IPS DF 6.9 (cell line): Measurements from ENCODE around the gene CCDC9B.

ENCODE experiments used
- DNase-seq: peaks from one replicate; pipeline ENCODE4 v3.0.0-alpha.2; 2013; ENCODE audit warnings: low read depth, low spot score
- H3K27ac ChIP-seq: one replicate; pipeline ENCODE4 v1.5.1; 2013; ENCODE audit warnings: low read length, control low read depth
- H3K27me3 ChIP-seq: 2 replicates; pipeline ENCODE4 v1.6.1; 2013; ENCODE audit warnings: mild to moderate bottlenecking, low read length; ENCODE audit not compliant: control insufficient read depth, insufficient read depth
- H3K36me3 ChIP-seq: 2 replicates; pipeline ENCODE4 v1.6.1; 2013; ENCODE audit warnings: low read length; ENCODE audit not compliant: control insufficient read depth, insufficient read depth
- H3K4me1 ChIP-seq: 2 replicates; pipeline ENCODE4 v1.6.1; 2013; ENCODE audit warnings: low read length; ENCODE audit not compliant: control insufficient read depth, insufficient read depth
- H3K4me3 ChIP-seq: 2 replicates; pipeline ENCODE4 v1.5.1; 2013; ENCODE audit warnings: mild to moderate bottlenecking, low read length
- H3K9me3 ChIP-seq: 2 replicates; pipeline ENCODE4 v1.6.1; 2013; ENCODE audit warnings: low read length, inconsistent platforms; ENCODE audit not compliant: control insufficient read depth, insufficient read depth
- WGBS: extraction: QIAGEN DNeasy Blood & Tissue Kit; methylation state at CpG from one replicate; pipeline ENCODE4 v1.1.7; 2013; ENCODE audit warnings: mixed read lengths, missing lambda C conversion rate; ENCODE audit not compliant: insufficient read length, insufficient coverage; 5-methylcytosine and 5-hydroxymethylcytosine counted together

The CCDC9B gene

GRCh38 chr15:40316931-40317330 is 23.8 kb downstream of the CCDC9B start:
- H3K4me3 ChIP-seq = no peak overlapping the region
- no peak for DNase-seq
- H3K27ac ChIP-seq = no peak overlapping the region
- H3K9me3 ChIP-seq = no peaks in the 10 kb centered on the region
- WGBS = no CpG with 5 or more reads among the region's 3 CpGs
- no peaks in the 10 kb centered on the region for H3K27me3 ChIP-seq
- H3K4me1 ChIP-seq = no peaks in the 10 kb centered on the region
- no peaks in the 10 kb centered on the region for H3K36me3 ChIP-seq

GRCh38 chr15:40314723-40315276 is 25.9 kb downstream of the CCDC9B start:
- Histone ChIP-seq H3K4me3 (no peak overlapping the region), H3K36me3 (no peaks in the 10 kb centered on the region), H3K4me1 (no peaks in the 10 kb centered on the region), H3K27me3 (no peaks in the 10 kb centered on the region), H3K27ac (no peak overlapping the region), H3K9me3 (no peaks in the 10 kb centered on the region)
- DNase-seq = no peak
- no CpG with 5 or more reads among the region's 4 CpGs for WGBS

GRCh38 chr15:40313531-40314398 is 27.0 kb downstream of the CCDC9B start:
- no peaks in the 10 kb centered on the region for H3K9me3 ChIP-seq
- H3K4me3 ChIP-seq = no peak overlapping the region
- peaks cover 6% of the 10 kb centered on the region for H3K4me1 ChIP-seq
- WGBS = no CpG with 5 or more reads among the region's 10 CpGs
- H3K36me3 ChIP-seq = no peaks in the 10 kb centered on the region
- no peaks in the 10 kb centered on the region for H3K27me3 ChIP-seq
- DNase-seq = no peak
- H3K27ac ChIP-seq = no peak overlapping the region

GRCh38 chr15:40312370-40313158 is 28.2 kb downstream of the CCDC9B start:
- no CpG with 5 or more reads among the region's 10 CpGs for WGBS
- peaks cover 10% of the 10 kb centered on the region for H3K4me1 ChIP-seq
- no peaks in the 10 kb centered on the region for H3K36me3 ChIP-seq
- H3K9me3 ChIP-seq = no peaks in the 10 kb centered on the region
- H3K27me3 ChIP-seq = no peaks in the 10 kb centered on the region
- DNase-seq = no peak
- no peak overlapping the region for H3K4me3 ChIP-seq
- no peak overlapping the region for H3K27ac ChIP-seq

GRCh38 chr15:40310993-40311392 is 29.7 kb downstream of the CCDC9B start:
- no CpG with 5 or more reads among the region's 3 CpGs for WGBS
- Histone ChIP-seq H3K27ac (no peak overlapping the region), H3K27me3 (no peaks in the 10 kb centered on the region)

GRCh38 chr15:40310001-40310959 is 30.5 kb downstream of the CCDC9B start:
- no CpG with 5 or more reads among the region's 4 CpGs for WGBS
- Histone ChIP-seq H3K4me1 (peaks cover 18% of the 10 kb centered on the region), H3K27me3 (no peaks in the 10 kb centered on the region), H3K27ac (no peak overlapping the region), H3K36me3 (no peaks in the 10 kb centered on the region), H3K4me3 (no peak overlapping the region), H3K9me3 (no peaks in the 10 kb centered on the region)
- peak; percentile 58 for DNase-seq

More at GRCh38 chr15:40310993-40311392, 29.7 kb downstream of the CCDC9B start:
- Histone ChIP-seq H3K9me3 (no peaks in the 10 kb centered on the region), H3K36me3 (no peaks in the 10 kb centered on the region), H3K4me1 (peaks cover 18% of the 10 kb centered on the region), H3K4me3 (no peak overlapping the region)
- DNase-seq = no peak

GRCh38 chr15:40309344-40309862 is 31.3 kb downstream of the CCDC9B start:
- Histone ChIP-seq H3K27me3 (no peaks in the 10 kb centered on the region), H3K9me3 (no peaks in the 10 kb centered on the region), H3K4me3 (no peak overlapping the region), H3K36me3 (no peaks in the 10 kb centered on the region), H3K4me1 (peaks cover 18% of the 10 kb centered on the region), H3K27ac (no peak overlapping the region)
- no peak for DNase-seq
- WGBS = no CpG with 5 or more reads among the region's 8 CpGs

- no peak within 1 kb of the TSS for H3K4me3 ChIP-seq
- H3K27me3 ChIP-seq = no peaks in the 10 kb centered on the region
- no peaks in the 10 kb centered on the region for H3K36me3 ChIP-seq
- no CpG with 5 or more reads among the region's 15 CpGs for WGBS
- peaks cover 18% of the 10 kb centered on the region for H3K4me1 ChIP-seq
- no peak within 1 kb of the TSS for H3K27ac ChIP-seq
- no peaks in the 10 kb centered on the region for H3K9me3 ChIP-seq
- no peak for DNase-seq
Measured at GRCh38 chr15:40307421-40308211, 33.1 kb downstream of the CCDC9B start, which contains the start of gene PLCB2. PLCB2 (minus strand) TSS chr15:40307935; CDS start chr15:40307672, 263 bp downstream.

- H3K27ac ChIP-seq = no peak overlapping the region
- DNase-seq = no peak
Measured at GRCh38 chr15:40306908-40307307, 33.8 kb downstream of the CCDC9B start.

More at GRCh38 chr15:40306908-40307307, 33.8 kb downstream of the CCDC9B start:
- WGBS = no CpG with 5 or more reads among the region's 7 CpGs
- no peak overlapping the region for H3K4me3 ChIP-seq
- H3K4me1 ChIP-seq = peaks cover 24% of the 10 kb centered on the region
- H3K36me3 ChIP-seq = no peaks in the 10 kb centered on the region
- no peaks in the 10 kb centered on the region for H3K9me3 ChIP-seq
- H3K27me3 ChIP-seq = no peaks in the 10 kb centered on the region
